ENCODE results near the gene RASAL1. TPM values are rescaled to one million over a fixed set of nuclear protein-coding genes. Genes with fewer than 3 reads are reported as not detected.

Gene RASAL1
- total and polyA plus RNA-seq, 7 experiments from 2014 or later: 0.19 to 2.1 (median 1.4) TPM

DNA sequence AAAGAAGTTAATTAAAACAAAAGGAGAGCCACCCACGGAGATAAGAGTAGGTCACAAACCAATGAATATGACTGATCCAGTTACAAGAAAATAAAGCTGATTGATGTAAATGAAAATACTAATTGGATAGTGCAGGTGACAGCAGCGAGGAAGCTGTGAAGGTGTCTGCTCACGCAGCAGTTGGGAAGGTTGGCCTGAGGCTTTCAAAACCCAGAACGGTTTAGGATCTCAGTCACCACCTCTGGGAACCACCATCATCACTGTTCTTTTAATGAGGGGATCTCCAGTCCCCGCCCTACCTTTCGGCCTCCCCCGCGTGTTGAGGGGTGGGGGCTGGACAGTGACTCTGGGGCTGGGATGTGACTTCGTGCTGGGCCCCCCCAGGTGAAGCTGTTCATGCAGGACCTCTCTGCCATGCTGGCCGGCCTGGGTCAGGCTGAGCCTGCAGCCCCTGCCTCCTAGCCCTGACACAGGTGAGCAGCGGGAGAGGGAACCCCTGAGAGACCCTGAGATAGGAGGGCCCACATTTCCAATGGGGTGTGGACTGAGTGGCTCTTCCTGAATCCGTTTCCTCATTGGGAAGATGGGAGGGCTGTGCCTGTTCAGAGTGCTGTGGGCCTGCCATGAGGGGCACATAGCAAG, 21.8 kb upstream of the RASAL1 start:
- intact Hi-C loops (cut with micrococcal nuclease): loop anchor here in 1 of 2 donors (10.0 kb wide), 1 partner anchor 253 kb away; the partner anchor contains the start of gene OAS1
- Mint-ChIP-seq H3K9me3 (no peaks in the 10 kb centered on the region), H3K36me3 (peaks cover 0 to 17% (median 10%) of the 10 kb centered on the region in 5 donors), H3K4me1 (peaks cover 0 to 22% (median 20%) of the 10 kb centered on the region in 7 donors), H3K27me3 (peaks cover 0 to 17% (median 0%) of the 10 kb centered on the region in 5 donors), H3K27ac (peak overlapping the region in 2 of 9 donors; percentile 6 to 41), H3K4me3 (no peak overlapping the region)
- Histone ChIP-seq H3K27ac (ENCODE audit: low read depth, low read length) (no peak overlapping the region), H3K36me3 (ENCODE audit: control insufficient read depth in 2 of 3, insufficient read depth in 3 of 3, low read length in 3 of 3) (peaks cover 4 to 51% (median 6%) of the 10 kb centered on the region in 3 experiments), H3K4me1 (ENCODE audit: control insufficient read depth in 2 of 2, insufficient read depth in 2 of 2, low read length in 2 of 2) (peaks cover 0 to 19% of the 10 kb centered on the region in 2 donors), H3K4me3 (ENCODE audit: low read length) (no peak overlapping the region), H3K9me3 (ENCODE audit: control insufficient read depth in 2 of 3, low read length in 3 of 3) (no peaks in the 10 kb centered on the region), H3K27me3 (ENCODE audit: control insufficient read depth in 2 of 2, insufficient read depth in 2 of 2, low read length in 2 of 2) (no peaks in the 10 kb centered on the region)
- CTCF ChIA-PET: interaction anchor here (1.6 kb wide), 1 partner anchor 17 kb away, joined by 3 read pairs; no protein-coding TSS in a partner anchor
- ATAC-seq (no peak), DNase-seq (no peak)
- POLR2A ChIA-PET: no interaction called here

DNA sequence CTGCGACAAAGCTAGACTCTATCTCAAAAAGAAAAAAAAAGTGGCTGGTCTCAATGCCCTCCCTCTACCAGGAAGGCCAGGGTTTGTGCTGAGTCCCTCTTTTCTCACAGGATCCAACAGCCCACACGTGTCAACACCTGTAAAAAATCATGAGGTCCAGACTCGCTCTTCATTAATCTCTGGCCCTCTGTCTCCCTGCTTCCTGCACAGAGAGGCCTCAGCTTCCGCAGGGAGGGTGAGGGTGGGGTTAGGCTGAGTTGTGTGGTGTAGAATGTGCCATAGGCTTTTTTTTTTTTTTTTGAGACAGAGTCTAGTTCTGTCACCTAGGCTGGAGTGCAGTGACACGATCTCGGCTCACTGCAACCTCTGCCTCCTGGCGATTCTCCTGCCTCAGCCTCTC, 20.1 kb upstream of the RASAL1 start:
- intact Hi-C loops (cut with micrococcal nuclease): loop anchor here in 1 of 2 donors (10.0 kb wide), 1 partner anchor 251 kb away; the partner anchor contains the start of gene OAS1
- peaks cover 0 to 27% (median 25%) of the 10 kb centered on the region in 7 donors for H3K4me1 Mint-ChIP-seq
- H3K36me3 Mint-ChIP-seq: peaks cover 0 to 15% (median 8%) of the 10 kb centered on the region in 5 donors
- H3K4me3 Mint-ChIP-seq: peak overlapping the region in 5 of 10 donors; percentile 11 to 50 (median 36)
- POLR2A ChIA-PET: no interaction called here
- DNase-seq (no peak), ATAC-seq (no peak)
- H3K27ac ChIP-seq (ENCODE audit: low read depth, low read length): no peak overlapping the region
- no peak overlapping the region for H3K27ac Mint-ChIP-seq
- H3K36me3 ChIP-seq (ENCODE audit: control insufficient read depth in 2 of 3, insufficient read depth in 3 of 3, low read length in 3 of 3): peaks cover 0 to 37% (median 0%) of the 10 kb centered on the region in 3 experiments
- no peak overlapping the region for H3K4me3 ChIP-seq (ENCODE audit: low read length)
- CTCF ChIA-PET: no interaction called here
- peaks cover 0 to 27% (median 0%) of the 10 kb centered on the region in 5 donors for H3K27me3 Mint-ChIP-seq
- peaks cover 0 to 19% of the 10 kb centered on the region in 2 donors for H3K4me1 ChIP-seq (ENCODE audit: control insufficient read depth in 2 of 2, insufficient read depth in 2 of 2, low read length in 2 of 2)
- no peaks in the 10 kb centered on the region for H3K9me3 Mint-ChIP-seq
- no peaks in the 10 kb centered on the region for H3K9me3 ChIP-seq (ENCODE audit: control insufficient read depth in 2 of 3, low read length in 3 of 3)
- H3K27me3 ChIP-seq (ENCODE audit: control insufficient read depth in 2 of 2, insufficient read depth in 2 of 2, low read length in 2 of 2): no peaks in the 10 kb centered on the region

DNA sequence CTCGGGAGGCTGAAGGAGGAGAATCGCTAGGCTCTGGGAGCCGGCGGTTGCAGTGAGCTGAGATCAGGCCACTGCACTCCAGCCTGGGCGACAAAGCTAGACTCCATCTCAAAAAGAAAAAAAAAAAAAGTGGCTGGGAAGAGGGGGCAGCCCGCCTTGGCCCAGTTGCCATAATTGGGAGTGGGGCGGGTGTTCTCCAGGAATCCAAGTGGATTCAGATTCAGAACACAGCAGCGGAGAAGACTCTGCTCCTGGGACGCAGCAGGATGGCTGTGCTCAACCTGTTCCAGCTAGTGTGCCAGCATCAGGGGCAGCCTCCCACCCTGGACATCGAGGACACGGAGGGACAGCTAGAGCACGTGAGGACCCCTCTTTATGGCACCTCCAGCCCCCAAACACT, 19.5 kb upstream of the RASAL1 start:
- Mint-ChIP-seq H3K36me3 (peaks cover 0 to 12% (median 4%) of the 10 kb centered on the region in 5 donors), H3K9me3 (no peaks in the 10 kb centered on the region), H3K27ac (no peak overlapping the region), H3K4me3 (peak overlapping the region in 7 of 10 donors; percentile 11 to 81 (median 36)), H3K27me3 (peaks cover 0 to 31% (median 0%) of the 10 kb centered on the region in 5 donors), H3K4me1 (peaks cover 0 to 27% (median 25%) of the 10 kb centered on the region in 7 donors)
- POLR2A ChIA-PET: no interaction called here
- no peak for DNase-seq
- Histone ChIP-seq H3K9me3 (ENCODE audit: control insufficient read depth in 2 of 3, low read length in 3 of 3) (no peaks in the 10 kb centered on the region), H3K27me3 (ENCODE audit: control insufficient read depth in 2 of 2, insufficient read depth in 2 of 2, low read length in 2 of 2) (no peaks in the 10 kb centered on the region), H3K4me1 (ENCODE audit: control insufficient read depth in 2 of 2, insufficient read depth in 2 of 2, low read length in 2 of 2) (peaks cover 0 to 19% of the 10 kb centered on the region in 2 donors), H3K36me3 (ENCODE audit: control insufficient read depth in 2 of 3, insufficient read depth in 3 of 3, low read length in 3 of 3) (peaks cover 0 to 31% (median 0%) of the 10 kb centered on the region in 3 experiments), H3K27ac (ENCODE audit: low read depth, low read length) (no peak overlapping the region), H3K4me3 (ENCODE audit: low read length) (no peak overlapping the region)
- CTCF ChIA-PET: no interaction called here
- intact Hi-C loops (cut with micrococcal nuclease): loop anchor here in 1 of 2 donors (10.0 kb wide), 1 partner anchor 250 kb away; the partner anchor contains the start of gene OAS1
- ATAC-seq: no peak

DNA sequence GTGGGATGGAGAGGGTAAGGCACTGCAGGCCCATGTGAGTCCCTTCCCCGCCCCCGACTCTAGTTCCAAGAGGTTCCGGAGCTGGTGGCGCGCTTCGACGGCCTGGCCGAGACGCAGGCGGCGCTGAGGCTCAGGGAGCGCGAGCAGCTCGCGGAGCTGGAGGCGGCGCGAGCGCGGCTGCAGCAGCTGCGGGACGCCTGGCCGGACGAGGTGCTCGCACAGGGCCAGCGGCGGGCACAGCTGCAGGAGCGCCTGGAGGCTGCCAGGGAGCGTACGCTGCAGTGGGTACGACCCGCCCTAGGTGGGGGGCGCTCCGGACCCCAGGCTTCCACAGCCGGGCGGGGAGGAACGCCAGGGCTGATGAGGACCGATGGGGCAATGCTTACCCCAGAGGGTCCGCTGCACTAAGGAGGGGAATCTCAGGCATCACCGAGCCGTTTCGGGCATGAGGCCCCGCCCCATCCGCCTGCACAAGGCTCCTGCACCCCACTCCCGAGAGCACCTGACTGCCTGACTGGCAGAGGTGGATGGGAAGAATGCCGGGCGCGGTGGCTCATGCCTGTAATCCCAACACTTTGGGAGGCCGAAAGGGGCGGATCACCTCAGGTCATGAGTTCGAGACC, 18.9 kb upstream of the RASAL1 start:
- intact Hi-C loops (cut with micrococcal nuclease): loop anchor here in 1 of 2 donors (10.0 kb wide), 1 partner anchor 250 kb away; the partner anchor contains the start of gene OAS1
- no peak for ATAC-seq
- DNase-seq: peak in 5 of 9 donors; percentile 19 to 35 (median 27)
- Mint-ChIP-seq H3K36me3 (peaks cover 0 to 7% (median 3%) of the 10 kb centered on the region in 5 donors), H3K4me1 (peaks cover 0 to 27% (median 25%) of the 10 kb centered on the region in 7 donors), H3K27ac (peak overlapping the region in 1 of 9 donors; percentile 51), H3K27me3 (peaks cover 0 to 35% (median 0%) of the 10 kb centered on the region in 5 donors), H3K9me3 (no peaks in the 10 kb centered on the region), H3K4me3 (peak overlapping the region; percentile 64 to 86 (median 82))
- POLR2A ChIA-PET: interaction anchor here (1.3 to 1.4 kb wide), 2 partner anchors 11 to 29 kb away, joined by 3 to 4 read pairs; no protein-coding TSS in a partner anchor
- CTCF ChIA-PET: interaction anchor here (0.5 to 1.4 kb wide), 4 partner anchors 20 to 105 kb away, joined by 3 to 8 read pairs (median 4); no protein-coding TSS in a partner anchor
- Histone ChIP-seq H3K4me3 (ENCODE audit: low read length) (peak overlapping the region; percentile 35), H3K4me1 (ENCODE audit: control insufficient read depth in 2 of 2, insufficient read depth in 2 of 2, low read length in 2 of 2) (peaks cover 0 to 19% of the 10 kb centered on the region in 2 donors), H3K27ac (ENCODE audit: low read depth, low read length) (no peak overlapping the region), H3K9me3 (ENCODE audit: control insufficient read depth in 2 of 3, low read length in 3 of 3) (no peaks in the 10 kb centered on the region), H3K36me3 (ENCODE audit: control insufficient read depth in 2 of 3, insufficient read depth in 3 of 3, low read length in 3 of 3) (peaks cover 0 to 25% (median 0%) of the 10 kb centered on the region in 3 experiments), H3K27me3 (ENCODE audit: control insufficient read depth in 2 of 2, insufficient read depth in 2 of 2, low read length in 2 of 2) (no peaks in the 10 kb centered on the region)

DNA sequence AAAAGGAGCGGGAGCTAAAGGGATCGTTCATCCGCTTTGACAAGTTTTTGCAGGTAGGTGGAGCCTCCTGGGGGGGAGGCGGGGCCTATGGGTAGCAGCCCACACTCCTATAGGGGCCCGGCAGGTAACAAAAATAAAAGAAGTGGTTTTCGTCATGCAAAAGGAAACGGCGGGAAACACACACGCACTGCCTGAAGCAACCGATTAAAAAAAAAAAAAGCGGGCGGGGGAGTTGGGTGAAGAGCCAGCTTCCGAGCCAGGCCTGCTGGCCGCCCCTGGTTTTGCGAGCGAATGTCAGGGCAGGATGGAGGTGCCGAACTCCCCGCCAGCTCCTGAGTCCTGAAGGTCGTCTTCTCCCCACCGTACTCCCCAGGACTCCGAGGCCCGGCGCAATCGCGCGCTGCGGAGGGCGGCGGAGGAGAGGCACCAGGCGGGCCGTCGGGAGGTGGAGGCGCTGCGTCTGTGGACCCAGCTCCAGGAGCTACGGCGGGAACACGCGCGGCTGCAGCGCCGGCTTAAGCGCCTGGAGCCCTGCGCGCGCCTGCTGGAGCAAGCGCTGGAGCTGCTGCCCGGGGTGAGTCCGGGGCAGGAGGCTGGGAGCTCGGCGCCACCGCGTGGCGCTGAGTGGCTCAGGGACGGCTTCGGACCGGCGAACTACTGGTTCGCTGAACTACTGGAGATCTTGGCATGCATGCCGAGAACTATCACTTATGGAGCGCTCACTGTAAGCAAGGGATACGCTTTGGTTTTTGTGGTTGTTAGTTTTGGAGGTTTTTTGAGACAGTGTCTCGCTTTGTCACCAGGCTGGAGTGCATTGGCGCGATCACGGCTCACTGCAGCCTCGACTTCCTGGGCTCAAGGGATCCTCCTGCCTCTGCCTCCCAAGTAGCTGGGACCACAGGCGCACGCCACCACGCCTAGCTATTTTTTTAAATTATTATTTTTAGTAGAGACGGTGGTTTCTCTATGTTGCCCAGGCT, 17.6 kb upstream of the RASAL1 start:
- Histone ChIP-seq H3K9me3 (ENCODE audit: control insufficient read depth in 2 of 3, low read length in 3 of 3) (no peaks in the 10 kb centered on the region), H3K27ac (ENCODE audit: low read depth, low read length) (no peak overlapping the region), H3K36me3 (ENCODE audit: control insufficient read depth in 2 of 3, insufficient read depth in 3 of 3, low read length in 3 of 3) (peaks cover 0 to 12% (median 0%) of the 10 kb centered on the region in 3 experiments), H3K27me3 (ENCODE audit: control insufficient read depth in 2 of 2, insufficient read depth in 2 of 2, low read length in 2 of 2) (no peaks in the 10 kb centered on the region), H3K4me1 (ENCODE audit: control insufficient read depth in 2 of 2, insufficient read depth in 2 of 2, low read length in 2 of 2) (peaks cover 0 to 19% of the 10 kb centered on the region in 2 donors), H3K4me3 (ENCODE audit: low read length) (peak overlapping the region; percentile 75)
- Mint-ChIP-seq H3K9me3 (no peaks in the 10 kb centered on the region), H3K27me3 (peaks cover 0 to 36% (median 0%) of the 10 kb centered on the region in 5 donors), H3K36me3 (peaks cover 0 to 4% (median 0%) of the 10 kb centered on the region in 5 donors), H3K4me1 (peaks cover 0 to 27% (median 25%) of the 10 kb centered on the region in 7 donors), H3K4me3 (peak overlapping the region; percentile 76 to 88 (median 86)), H3K27ac (peak overlapping the region in 6 of 9 donors; percentile 76 to 93 (median 85))
- intact Hi-C loops (cut with micrococcal nuclease): loop anchor here (1.0 to 10.0 kb wide), 6 partner anchors 54 to 248 kb away; partner anchors contain the start of genes OAS1 (in 1 of the 2) and TPCN1 (in 1 of the 2)
- POLR2A ChIA-PET: interaction anchor here (1.0 to 1.4 kb wide), 4 partner anchors 13 to 33 kb away, joined by 3 to 4 read pairs (median 4); partner anchors contain the start of genes DDX54 and RITA1
- DNase-seq: peak; percentile 36 to 86 (median 80)
- CTCF ChIA-PET: interaction anchor here (0.8 to 1.9 kb wide), 7 partner anchors 14 to 165 kb away, joined by 3 to 8 read pairs (median 3); no protein-coding TSS in a partner anchor
- ATAC-seq: peak; percentile 94

All from naive thymus-derived CD4-positive, alpha-beta T cell (primary cell).